Suppressor macrophage treated with lipopolysaccharide for 4 hours (primary cell): Measurements from ENCODE around the gene CMTM1.
"Not testable (repeated sequence)": the region's sequence is repeated elsewhere in the genome, so short reads cannot be mapped to it uniquely, and the experiment has no call there.

ENCODE experiments used
- DNase-seq: peaks from one replicate; pipeline ENCODE4 v3.0.0-alpha.2; 2020

CMTM1 gene

GRCh38 chr16:66563574-66564334 lies 2.5 kb upstream of the CMTM1 start:
- no peak for DNase-seq

GRCh38 chr16:66567270-66567669 lies 1.0 kb downstream of the CMTM1 start:
- DNase-seq = not testable (repeated sequence)

GRCh38 chr16:66568355-66568754 lies 2.1 kb downstream of the CMTM1 start:
- DNase-seq = no peak

GRCh38 chr16:66569131-66569530 lies 2.9 kb downstream of the CMTM1 start:
- no peak for DNase-seq

- peak; percentile 57 for DNase-seq
Measured at GRCh38 chr16:66569827-66570405, 3.7 kb downstream of the CMTM1 start.

GRCh38 chr16:66572356-66572755 lies 6.1 kb downstream of the CMTM1 start:
- DNase-seq = no peak

GRCh38 chr16:66574081-66574480 lies 7.8 kb downstream of the CMTM1 start:
- DNase-seq = no peak

GRCh38 chr16:66574531-66574930 lies 8.3 kb downstream of the CMTM1 start:
- no peak for DNase-seq

- no peak for DNase-seq
Measured at GRCh38 chr16:66575060-66575459, 8.8 kb downstream of the CMTM1 start.

GRCh38 chr16:66576296-66576695 lies 10.1 kb downstream of the CMTM1 start:
- no peak for DNase-seq

- DNase-seq = no peak
Measured at GRCh38 chr16:66578651-66579531, 12.7 kb downstream of the CMTM1 start, which contains the start of gene CMTM2. Gene CMTM2 (plus strand): TSS chr16:66579463. CDS start chr16:66579608, 145 bp downstream.

GRCh38 chr16:66580605-66581209 lies 14.5 kb downstream of the CMTM1 start:
- DNase-seq = no peak

- peak; percentile 66 for DNase-seq
Measured at GRCh38 chr16:66581246-66581952, 15.2 kb downstream of the CMTM1 start.

- peak; percentile 30 for DNase-seq
Measured at GRCh38 chr16:66585481-66586239, 19.4 kb downstream of the CMTM1 start.

GRCh38 chr16:66587881-66588600 lies 21.8 kb downstream of the CMTM1 start:
- DNase-seq = no peak

GRCh38 chr16:66588981-66589713 lies 22.9 kb downstream of the CMTM1 start:
- peak; percentile 46 for DNase-seq

- DNase-seq = peak; percentile 69
Measured at GRCh38 chr16:66590322-66590721, 24.1 kb downstream of the CMTM1 start.

GRCh38 chr16:66591018-66591417 lies 24.8 kb downstream of the CMTM1 start:
- DNase-seq = no peak

GRCh38 chr16:66592241-66592640 lies 26.0 kb downstream of the CMTM1 start:
- DNase-seq = no peak

- DNase-seq = no peak
Measured at GRCh38 chr16:66592814-66593213, 26.6 kb downstream of the CMTM1 start.
